ENCODE data around the gene GSK3B.
"Not testable (repeated sequence)": the region's sequence is repeated elsewhere in the genome, so short reads cannot be mapped to it uniquely, and the experiment has no call there.

The GSK3B gene

GRCh38 chr3:120053647-120054046 is 40.6 kb downstream of the GSK3B start:
- not testable (repeated sequence) for DNase-seq (ENCODE audit: low read depth)

GRCh38 chr3:120052677-120053076 is 41.6 kb downstream of the GSK3B start:
- no peak for DNase-seq (ENCODE audit: low read depth)

- no peak for DNase-seq (ENCODE audit: low read depth)
These were observed 42.0 kb downstream of the GSK3B start for GRCh38 chr3:120052225-120052624.

GRCh38 chr3:120051570-120051969 is 42.7 kb downstream of the GSK3B start:
- not testable (repeated sequence) for DNase-seq (ENCODE audit: low read depth)

- DNase-seq (ENCODE audit: low read depth): no peak
These were observed 44.2 kb downstream of the GSK3B start for GRCh38 chr3:120049881-120050539.

GRCh38 chr3:120049072-120049471 is 45.2 kb downstream of the GSK3B start:
- no peak for DNase-seq (ENCODE audit: low read depth)

GRCh38 chr3:120048355-120049041 is 45.7 kb downstream of the GSK3B start:
- DNase-seq (ENCODE audit: low read depth): no peak

GRCh38 chr3:120047686-120048085 is 46.6 kb downstream of the GSK3B start:
- DNase-seq (ENCODE audit: low read depth): no peak

- no peak for DNase-seq (ENCODE audit: low read depth)
These were observed 53.4 kb downstream of the GSK3B start for GRCh38 chr3:120040813-120041377.

GRCh38 chr3:120039642-120040610 is 54.3 kb downstream of the GSK3B start:
- no peak for DNase-seq (ENCODE audit: low read depth)

GRCh38 chr3:120033596-120033995 is 60.7 kb downstream of the GSK3B start:
- DNase-seq (ENCODE audit: low read depth): no peak

- no peak for DNase-seq (ENCODE audit: low read depth)
These were observed 62.7 kb downstream of the GSK3B start for GRCh38 chr3:120031561-120031960.

- no peak for DNase-seq (ENCODE audit: low read depth)
These were observed 64.5 kb downstream of the GSK3B start for GRCh38 chr3:120029749-120030148.

GRCh38 chr3:120028271-120029047 is 65.8 kb downstream of the GSK3B start:
- DNase-seq (ENCODE audit: low read depth): no peak

- DNase-seq (ENCODE audit: low read depth): no peak
These were observed 67.0 kb downstream of the GSK3B start for GRCh38 chr3:120027226-120027625.

- no peak for DNase-seq (ENCODE audit: low read depth)
These were observed 68.7 kb downstream of the GSK3B start for GRCh38 chr3:120025520-120025919.

GRCh38 chr3:120024103-120024502 is 70.1 kb downstream of the GSK3B start:
- no peak for DNase-seq (ENCODE audit: low read depth)

GRCh38 chr3:120022729-120023128 is 71.5 kb downstream of the GSK3B start:
- DNase-seq (ENCODE audit: low read depth): no peak

GRCh38 chr3:120021523-120021922 is 72.7 kb downstream of the GSK3B start:
- no peak for DNase-seq (ENCODE audit: low read depth)

GRCh38 chr3:120018299-120018698 is 75.9 kb downstream of the GSK3B start:
- DNase-seq (ENCODE audit: low read depth): no peak

- no peak for DNase-seq (ENCODE audit: low read depth)
These were observed 76.6 kb downstream of the GSK3B start for GRCh38 chr3:120017692-120018091.
